Neural cell (in vitro differentiated cells): ENCODE measurements around the gene SRRM5.

ENCODE experiments used
- CTCF ChIP-seq: fragments of 450-650 bp; IDR thresholded peaks from 2 replicates; pipeline ENCODE4 v1.5.1; 2014; ENCODE audit warnings: antibody characterized with exemption, mild to moderate bottlenecking, moderate library complexity; ENCODE audit not compliant: poor library complexity, severe bottlenecking
- EZH2 ChIP-seq: fragments of 200-600, 300-800 bp; shearing (Covaris generic), sonication (generic); IDR thresholded peaks from 2 replicates; pipeline ENCODE4 v1.6.1; 2014; ENCODE audit warnings: antibody characterized with exemption, low read length, borderline replicate concordance, mild to moderate bottlenecking; ENCODE audit not compliant: insufficient read depth, poor library complexity, severe bottlenecking
- MXI1 ChIP-seq: fragments of 450-650 bp; conservative IDR thresholded peaks from 2 replicates; pipeline ENCODE4 v1.6.1; 2014; ENCODE audit warnings: antibody characterized with exemption, mild to moderate bottlenecking; ENCODE audit not compliant: poor library complexity, severe bottlenecking
- POLR2AphosphoS5 ChIP-seq: IDR thresholded peaks from 2 replicates; pipeline ENCODE4 v1.6.1; 2012
- TAF1 ChIP-seq: IDR thresholded peaks from 2 replicates; pipeline ENCODE4 v1.6.1; 2012; ENCODE audit warnings: low read depth

GRCh38 chr19:43563816-43564457 lies 48.0 kb upstream of the SRRM5 start:
- no peak for TF ChIP-seq CTCF
- TF ChIP-seq POLR2AphosphoS5, result no peak
- TF ChIP-seq TAF1, result no peak
- no peak for TF ChIP-seq EZH2
- no peak for TF ChIP-seq MXI1
